Measurements from ENCODE around the gene TMPRSS4.

- TF ChIP-seq CTCF (conservative IDR thresholded peaks at IDR 0.05; ENCODE audit: low read length) (no peak), EZH2phosphoT487 (IDR thresholded peaks at IDR 0.05; ENCODE audit: borderline replicate concordance) (no peak)
These were observed 5.4 kb upstream of the TMPRSS4 start for GRCh38 chr11:118071416-118072030.
